Esophagus squamous epithelium (tissue), 5 donors: ENCODE measurements around the gene NR2E1. TPM values are rescaled to one million over a fixed set of nuclear protein-coding genes. Genes with fewer than 3 reads are reported as not detected.

Experiments used
- DNase-seq: peaks from one replicate; lab custom pipeline; 2025; lab: John Stamatoyannopoulos, UW
- H3K27ac ChIP-seq, 4 donors: fragments of 200-600 bp; sonication (generic); one replicate each; pipeline ENCODE4 v1.5.1; 2016 to 2019; ENCODE audit warnings: mild to moderate bottlenecking in 1 of 4
- H3K27me3 ChIP-seq, 4 donors: fragments of 200-600 bp; sonication (generic); 1 replicate in 3 of 4; 2 replicates in 1 of 4; pipeline versions ENCODE4 v1.5.1 to v1.6.0; 2017 to 2021; ENCODE audit warnings: antibody characterized with exemption in 1 of 4
- H3K36me3 ChIP-seq, 3 donors: fragments of 200-600 bp; sonication (generic); one replicate each; pipeline ENCODE4 v1.5.1; 2016 to 2019
- H3K4me1 ChIP-seq, 3 donors: fragments of 200-600 bp; sonication (generic); one replicate each; pipeline ENCODE4 v1.5.1; 2017 to 2019
- H3K4me3 ChIP-seq, 4 donors: fragments of 200-600 bp; sonication (generic); 1 replicate in 3 of 4; 2 replicates in 1 of 4; pipeline ENCODE4 v1.5.1; 2016 to 2019; ENCODE audit warnings: mild to moderate bottlenecking in 2 of 4, moderate library complexity in 1 of 4
- H3K9me3 ChIP-seq, 3 donors: fragments of 200-600 bp; sonication (generic); one replicate each; pipeline ENCODE4 v1.5.1; 2016 to 2019
- CTCF ChIP-seq, 6 experiments: fragments of 450-650 bp in 4 of 6; fragments of 200-600 bp in 2 of 6; sonication (generic) in 2 of 6; IDR thresholded peaks; one replicate each; pipeline ENCODE4 v1.5.1; 2016 to 2019; ENCODE audit warnings: antibody characterized with exemption in 6 of 6, mild to moderate bottlenecking in 4 of 6, moderate library complexity in 4 of 6
- POLR2A ChIP-seq, 4 donors: fragments of 450-650 bp; IDR thresholded peaks; one replicate each; pipeline ENCODE4 v1.6.1; 2017; ENCODE audit warnings: antibody characterized with exemption in 4 of 4, mild to moderate bottlenecking in 4 of 4, moderate library complexity in 3 of 4
- WGBS, 2 donors: methylation state at CpG; one replicate each; pipeline ENCODE4 v1.1.5; 2018; 5-methylcytosine and 5-hydroxymethylcytosine counted together
- intact Hi-C: fragments of 100-400 bp; cut with DNase I; formaldehyde crosslinking; loops from one replicate; pipeline ENCODE4 v1.15.0; 2022
- total RNA-seq, 4 donors: library from RNA; depleted of rRNA; stranded (reverse); fragments of >200 nt; gene quantifications; one replicate each; pipeline ENCODE4 v1.1.0, GENCODE V29; 2016
- donor health status: DM: yes; HTN: yes; CAD: no.

Gene NR2E1
- total RNA-seq, 4 donors from 2014 or later, result not detected

- Histone ChIP-seq H3K27ac (no peak overlapping the region), H3K36me3 (no peaks in the 10 kb centered on the region), H3K4me3 (peak overlapping the region in 3 of 4 donors; percentile 14 to 56 (median 29)), H3K27me3 (peaks cover 44 to 100% (median 67%) of the 10 kb centered on the region in 4 donors), H3K4me1 (peaks cover 46 to 74% (median 51%) of the 10 kb centered on the region in 3 donors), H3K9me3 (no peaks in the 10 kb centered on the region)
- WGBS, 2 donors, result 0% methylated on average over 5 of the region's 63 CpGs; no CpG with 5 or more reads in 1 of the 2 donors
- intact Hi-C loops, result no loop called here
- no peak for DNase-seq
- TF ChIP-seq POLR2A (IDR thresholded peaks at IDR 0.05) (no peak), CTCF (IDR thresholded peaks at IDR 0.05) (peak in 2 of 6 experiments; percentile 22 to 31)
Measured at GRCh38 chr6:108168501-108169463, 3.0 kb downstream of the NR2E1 start.

- Histone ChIP-seq H3K4me3 (peak overlapping the region in 3 of 4 donors; percentile 14 to 56 (median 29)), H3K27ac (no peak overlapping the region), H3K27me3 (peaks cover 40 to 100% (median 65%) of the 10 kb centered on the region in 4 donors), H3K4me1 (peaks cover 42 to 71% (median 42%) of the 10 kb centered on the region in 3 donors), H3K36me3 (no peaks in the 10 kb centered on the region), H3K9me3 (no peaks in the 10 kb centered on the region)
- intact Hi-C loops, result no loop called here
- 15 to 28% methylated on average over 15 to 24 of the region's 55 CpGs for WGBS, 2 donors
- TF ChIP-seq CTCF (IDR thresholded peaks at IDR 0.05), result no peak
- no peak for TF ChIP-seq POLR2A (IDR thresholded peaks at IDR 0.05)
- no peak for DNase-seq
Measured at GRCh38 chr6:108169464-108170331, 3.9 kb downstream of the NR2E1 start.

GRCh38 chr6:108170332-108171290 is 4.8 kb downstream of the NR2E1 start:
- 37 to 48% methylated on average over 30 of the region's 31 CpGs for WGBS, 2 donors
- no peaks in the 10 kb centered on the region for H3K9me3 ChIP-seq
- no peak for DNase-seq
- peaks cover 35 to 100% (median 63%) of the 10 kb centered on the region in 4 donors for H3K27me3 ChIP-seq
- peaks cover 37 to 71% (median 39%) of the 10 kb centered on the region in 3 donors for H3K4me1 ChIP-seq
- TF ChIP-seq POLR2A (IDR thresholded peaks at IDR 0.05) (no peak), CTCF (IDR thresholded peaks at IDR 0.05) (no peak)
- intact Hi-C loops, result no loop called here
- no peaks in the 10 kb centered on the region for H3K36me3 ChIP-seq
- no peak overlapping the region for H3K27ac ChIP-seq
- no peak overlapping the region for H3K4me3 ChIP-seq

GRCh38 chr6:108171291-108171917 is 5.6 kb downstream of the NR2E1 start:
- peaks cover 28 to 100% (median 61%) of the 10 kb centered on the region in 4 donors for H3K27me3 ChIP-seq

More at GRCh38 chr6:108171291-108171917, 5.6 kb downstream of the NR2E1 start:
- Histone ChIP-seq H3K36me3 (no peaks in the 10 kb centered on the region), H3K9me3 (no peaks in the 10 kb centered on the region), H3K27ac (no peak overlapping the region), H3K4me3 (no peak overlapping the region), H3K4me1 (peaks cover 37 to 71% (median 41%) of the 10 kb centered on the region in 3 donors)
- intact Hi-C loops, result no loop called here
- 43 to 56% methylated on average over 18 to 19 of the region's 21 CpGs for WGBS, 2 donors
- DNase-seq, result no peak
- no peak for TF ChIP-seq CTCF (IDR thresholded peaks at IDR 0.05)
- TF ChIP-seq POLR2A (IDR thresholded peaks at IDR 0.05), result no peak
